ENCODE measurements around the gene CHORDC1.
"Not testable (repeated sequence)": the region's sequence is repeated elsewhere in the genome, so short reads cannot be mapped to it uniquely, and the experiment has no call there.

Gene CHORDC1

DNA sequence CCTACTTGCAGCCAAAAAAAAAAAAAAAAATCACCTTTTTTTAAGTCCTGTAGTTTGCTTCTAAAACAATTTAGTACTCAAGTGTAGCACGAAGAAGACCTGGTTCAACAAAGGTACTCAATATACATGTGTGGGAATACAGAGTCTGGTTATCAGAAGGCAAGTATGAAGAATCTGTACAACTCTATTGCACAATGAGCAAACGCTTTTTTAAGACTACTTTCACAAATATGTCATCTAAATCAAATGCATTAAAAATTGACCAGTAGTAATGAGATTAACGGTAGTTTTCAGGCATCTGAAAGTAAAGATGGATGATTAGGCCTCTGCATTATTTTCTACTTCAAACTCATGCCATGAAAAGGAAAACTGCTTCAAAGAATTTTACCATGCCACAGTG, 9.5 kb downstream of the CHORDC1 start:
- no peak for DNase-seq

DNA sequence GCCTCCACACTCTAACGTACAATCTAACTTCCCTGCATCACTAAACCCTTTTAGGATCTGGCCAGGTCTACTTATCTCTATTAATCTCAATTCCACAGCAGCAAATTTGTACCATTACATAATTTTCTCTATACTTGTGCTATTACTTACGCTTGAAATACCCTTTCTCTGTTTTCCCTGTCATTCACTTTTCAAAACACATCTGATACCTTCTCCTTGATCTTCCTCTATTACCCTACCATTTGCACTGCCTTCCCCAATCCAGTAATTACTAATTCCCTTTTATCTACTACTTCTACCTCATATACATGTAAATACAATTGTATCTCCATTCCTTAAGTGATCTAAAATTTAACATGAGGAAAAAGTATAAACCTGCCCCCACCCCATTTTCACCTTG, 14.0 kb downstream of the CHORDC1 start:
- no peak for DNase-seq

DNA sequence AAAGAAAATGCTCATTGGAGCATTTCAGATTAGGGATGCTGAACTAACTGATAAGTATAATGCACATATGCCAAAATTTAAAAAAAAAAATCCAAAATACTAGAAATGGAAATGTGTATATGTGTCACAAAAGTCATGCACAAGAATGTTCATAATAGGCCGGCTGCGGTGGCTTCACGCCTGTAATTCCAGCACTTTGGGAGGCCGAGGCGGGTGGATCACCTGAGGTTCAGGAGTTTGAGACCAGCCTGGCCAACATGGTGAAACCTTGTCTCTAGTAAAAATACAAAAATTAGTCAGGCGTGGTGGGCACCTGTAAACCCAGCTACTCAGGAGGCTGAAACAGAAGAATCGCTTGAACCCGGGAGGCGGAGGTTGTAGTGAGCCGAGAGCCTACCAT, 14.9 kb downstream of the CHORDC1 start:
- DNase-seq: not testable (repeated sequence)

DNA sequence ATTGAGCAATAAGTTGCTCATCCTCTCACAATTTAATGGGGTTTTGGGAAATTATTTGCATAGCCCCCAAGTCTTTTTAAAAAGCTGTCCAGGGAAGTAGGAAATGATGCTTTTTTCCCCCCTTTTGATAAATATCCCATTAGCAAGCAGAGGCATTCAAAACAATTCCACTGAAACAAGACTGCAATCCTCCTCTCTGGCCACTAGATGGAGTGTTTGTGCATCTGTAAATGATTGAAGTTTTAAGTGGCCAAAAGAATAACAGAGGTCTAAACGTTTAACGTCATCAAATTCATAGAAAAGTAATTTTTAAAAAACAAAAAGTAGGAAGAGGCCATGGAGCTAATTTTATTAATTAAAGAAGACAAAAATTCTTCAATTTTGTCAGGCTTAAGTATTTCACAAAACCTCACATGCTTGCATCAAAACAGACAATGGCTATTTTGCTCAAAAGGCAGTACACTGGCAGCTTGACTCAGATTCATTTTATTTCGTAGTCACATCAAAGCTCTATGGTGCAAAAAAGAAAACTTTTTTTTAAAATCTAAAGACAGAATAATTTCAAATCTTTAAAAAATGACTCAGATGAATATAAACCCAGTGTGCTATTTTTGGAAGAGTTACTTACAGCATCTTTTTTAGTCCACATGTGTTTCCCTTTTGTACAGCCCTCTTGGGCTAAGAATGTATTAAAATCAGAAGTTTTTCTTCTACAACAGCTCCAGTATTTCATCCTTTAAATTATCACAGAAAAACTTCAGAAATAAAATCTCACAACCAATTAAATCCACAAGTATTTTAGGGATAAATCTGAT, 17.8 kb downstream of the CHORDC1 start:
- no peak for DNase-seq

DNA sequence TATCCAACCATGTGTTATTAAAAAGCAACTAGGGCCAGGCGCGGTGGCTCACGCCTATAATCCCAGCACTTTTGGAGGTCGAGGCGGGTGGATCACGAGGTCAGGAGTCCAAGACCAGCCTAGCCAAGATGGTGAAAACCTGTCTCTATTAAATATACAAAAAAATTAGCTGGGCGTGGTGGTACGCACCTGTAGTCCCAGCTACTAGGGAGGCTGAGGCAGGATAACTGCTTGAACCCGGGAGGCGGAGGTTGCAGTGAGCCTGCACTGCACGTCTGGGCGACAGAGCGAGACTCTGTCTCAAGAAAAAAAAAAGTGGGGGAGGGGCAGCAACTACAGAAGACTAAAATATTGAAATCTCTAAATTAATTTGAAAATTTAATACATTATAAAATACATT, 18.4 kb downstream of the CHORDC1 start:
- DNase-seq: no peak

DNA sequence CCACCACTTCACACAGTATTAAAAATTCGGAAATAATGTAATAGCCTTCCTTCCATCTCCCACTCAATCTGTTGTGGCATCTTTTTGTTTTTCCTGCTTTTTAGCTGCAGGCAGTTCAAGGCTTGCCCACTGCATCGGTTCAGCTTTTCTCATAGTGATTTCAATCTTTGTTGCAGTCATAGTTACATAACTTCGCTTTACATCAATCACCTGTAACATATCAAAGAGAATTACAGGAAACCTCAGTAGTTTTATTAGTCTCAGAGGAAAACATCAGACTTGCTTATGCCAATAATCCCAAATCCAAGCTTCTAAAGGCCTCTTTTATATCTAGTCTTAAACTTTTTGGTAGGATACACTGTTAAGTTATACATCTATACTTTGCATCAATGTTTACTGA, 20.5 kb downstream of the CHORDC1 start:
- DNase-seq: no peak

DNA sequence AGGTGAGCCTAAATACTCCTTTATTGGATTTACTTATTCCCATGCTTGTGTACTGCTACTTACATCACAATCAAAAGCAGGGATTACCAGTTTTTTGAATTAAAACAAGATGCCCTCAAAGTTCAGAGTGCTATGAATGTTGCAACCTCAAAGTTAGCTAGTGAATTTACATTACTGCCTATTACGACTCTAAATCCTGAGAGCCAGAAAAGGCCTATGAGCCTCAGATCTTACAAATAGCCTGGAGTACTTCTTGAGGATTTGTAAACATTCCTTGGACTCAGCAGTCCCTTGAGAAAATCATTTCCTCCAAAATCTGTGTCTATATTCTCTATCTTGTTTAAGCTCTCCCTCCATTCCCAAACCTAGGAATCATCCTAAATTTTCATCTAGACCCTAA, 25.5 kb downstream of the CHORDC1 start:
- no peak for DNase-seq

DNA sequence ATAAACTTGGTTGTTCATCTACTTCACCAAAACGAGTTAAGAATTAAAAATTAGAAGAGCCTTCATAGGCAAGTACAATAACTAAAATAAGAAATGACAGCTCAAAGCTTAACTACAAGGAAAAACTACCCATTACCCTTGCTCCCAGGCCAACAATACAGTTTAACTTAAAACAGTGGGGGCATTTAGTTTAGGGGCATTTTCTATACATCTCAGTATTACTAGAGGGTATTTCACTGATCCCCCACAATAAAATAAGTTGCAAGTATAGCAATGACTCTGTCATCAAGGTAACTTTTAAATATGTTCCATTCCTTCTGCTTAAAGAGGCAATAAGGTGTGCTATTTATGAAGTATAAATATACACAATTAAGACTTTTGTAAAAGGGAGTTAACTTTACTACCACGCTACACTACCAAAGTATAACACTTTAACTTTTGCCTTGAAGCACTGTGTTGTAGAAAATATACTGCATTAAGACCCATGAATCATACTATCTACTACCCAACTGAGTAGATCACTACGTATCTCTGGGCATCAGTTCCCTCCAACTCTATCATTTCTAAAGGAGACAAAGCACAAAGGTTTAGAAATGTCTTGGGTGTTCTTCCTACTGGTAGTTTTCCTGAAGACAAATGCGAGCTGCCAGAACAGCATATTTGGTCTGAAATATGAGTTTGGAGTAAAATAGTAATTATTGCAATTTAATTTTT, 29.8 kb downstream of the CHORDC1 start:
- no peak for DNase-seq

DNA sequence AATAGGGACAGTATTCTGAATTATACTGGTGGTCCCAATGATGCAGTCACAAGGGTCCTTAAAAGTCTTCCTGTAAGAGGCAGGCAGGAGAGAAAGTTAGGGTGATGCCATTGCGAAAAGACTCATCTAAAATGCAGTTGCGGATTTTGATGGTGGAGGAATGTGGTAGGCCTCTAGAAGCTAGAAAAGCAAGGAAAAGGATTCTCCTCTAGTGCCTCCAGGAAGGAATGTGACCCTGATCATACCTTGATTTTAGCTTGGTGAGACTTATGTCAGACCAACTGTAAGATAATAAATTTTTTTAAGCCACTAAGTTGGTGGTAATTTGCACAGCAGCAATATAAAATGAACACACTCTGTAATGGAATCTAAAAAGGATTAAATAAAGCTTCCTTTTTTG, 33.8 kb downstream of the CHORDC1 start:
- DNase-seq: no peak

DNA sequence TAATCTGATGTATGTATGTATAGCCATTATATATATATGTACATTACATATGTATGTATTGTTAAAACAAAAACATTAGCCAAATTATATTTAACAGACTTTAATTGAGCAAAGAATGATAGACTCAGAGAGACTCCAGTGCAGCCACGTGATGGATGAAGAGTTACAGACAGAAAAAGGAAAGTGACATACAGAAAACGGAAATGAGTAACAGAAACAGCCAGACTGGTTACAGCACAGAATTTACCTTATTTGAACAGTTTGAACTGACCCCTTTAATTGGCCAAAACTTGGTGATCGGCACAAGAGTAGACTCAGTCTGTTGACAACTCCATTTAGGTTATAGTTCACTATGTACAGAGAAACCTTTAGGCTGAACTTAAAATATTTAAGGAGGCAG, 35.0 kb downstream of the CHORDC1 start:
- no peak for DNase-seq

DNA sequence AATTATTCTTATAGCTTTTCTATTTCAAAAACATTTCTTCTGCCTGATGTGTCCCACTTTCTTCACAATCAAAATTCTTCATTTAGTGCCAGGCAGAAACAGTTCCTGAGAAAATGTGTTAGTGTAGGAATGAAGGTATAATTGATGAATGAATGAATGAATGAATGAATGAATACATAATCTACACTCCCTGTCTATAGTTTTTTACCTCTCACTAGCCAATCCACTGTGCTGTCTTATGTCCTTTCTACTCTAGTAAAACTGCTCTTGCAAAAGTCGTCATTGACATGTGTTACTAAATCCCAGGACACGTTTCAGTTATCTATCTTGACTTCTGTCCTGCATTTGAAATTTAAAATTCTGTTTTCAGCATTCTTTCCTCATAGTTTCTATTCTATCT, 42.9 kb downstream of the CHORDC1 start:
- DNase-seq: no peak

DNA sequence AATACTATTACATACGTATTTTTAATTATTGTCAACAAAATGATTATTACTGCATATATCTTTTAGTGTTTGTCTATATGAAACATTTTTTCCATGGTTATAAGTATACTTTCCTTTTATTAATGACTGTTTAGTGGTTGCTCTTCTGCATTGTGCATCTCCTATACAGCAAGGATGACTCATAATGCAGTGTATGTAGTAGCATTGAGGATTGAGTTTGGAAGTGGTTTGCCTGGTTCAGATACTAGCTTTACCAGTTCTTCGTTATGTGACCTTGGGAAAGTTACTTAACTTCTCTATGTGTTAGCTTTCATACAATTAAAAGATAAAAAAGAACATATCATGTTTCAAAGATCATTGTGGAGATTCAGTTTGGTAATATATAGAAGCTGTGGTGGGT, 44.1 kb downstream of the CHORDC1 start:
- DNase-seq: no peak

DNA sequence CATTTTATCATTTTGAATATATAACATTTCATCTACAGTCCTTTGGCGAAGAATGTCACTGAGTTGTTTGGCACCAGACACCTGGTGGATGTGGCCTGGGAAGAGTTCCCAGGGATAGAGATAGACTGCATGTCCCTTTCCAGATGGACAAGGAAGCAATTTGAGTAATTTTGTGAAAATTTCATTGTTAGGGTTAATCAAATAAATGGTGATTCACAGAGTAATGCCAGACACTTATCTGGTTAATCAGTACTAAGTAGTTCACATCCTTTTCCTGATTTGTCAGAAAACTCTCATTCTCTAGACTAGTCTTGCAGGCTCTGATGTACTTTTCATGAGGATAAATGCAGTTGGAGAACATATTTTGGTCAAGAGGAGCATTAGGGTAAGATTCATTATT, 46.8 kb downstream of the CHORDC1 start:
- no peak for DNase-seq

DNA sequence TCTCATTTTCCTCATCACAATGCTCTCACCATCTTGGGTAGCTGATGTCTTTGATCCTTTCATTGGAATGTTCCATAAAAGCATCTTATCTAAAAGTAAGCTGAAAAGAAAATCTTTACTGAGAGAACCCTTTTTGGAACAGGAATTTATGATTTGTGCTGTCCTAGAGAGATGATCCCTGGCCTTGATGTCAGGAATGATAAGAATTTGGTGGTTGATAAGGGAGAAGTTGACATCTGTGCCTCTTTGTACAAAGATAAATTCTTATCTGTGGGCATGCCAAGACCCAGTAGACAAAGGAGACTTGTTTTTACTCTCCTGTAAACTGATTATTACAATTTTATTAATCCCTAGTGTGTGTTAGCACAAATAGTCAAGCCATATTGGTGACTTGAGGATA, 51.5 kb downstream of the CHORDC1 start:
- DNase-seq: no peak

DNA sequence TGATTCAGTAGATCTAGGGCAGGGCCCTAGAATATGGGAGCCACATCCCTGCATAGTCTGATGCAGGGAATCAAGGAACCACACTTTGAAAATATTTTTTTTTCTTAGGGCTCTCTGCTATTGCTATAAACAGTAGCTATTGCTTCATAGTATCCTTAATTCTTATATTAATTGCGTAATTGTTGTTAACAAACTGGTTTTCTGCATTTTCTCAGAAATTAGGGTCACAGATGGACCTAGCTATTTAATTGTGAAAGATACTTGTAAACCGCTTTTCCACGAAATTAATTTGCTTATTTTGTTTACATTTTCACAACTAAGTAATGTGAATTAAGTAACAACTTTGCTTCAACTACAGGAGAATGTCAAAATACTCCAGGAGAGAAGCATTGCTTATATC, 54.3 kb downstream of the CHORDC1 start:
- DNase-seq: no peak

DNA sequence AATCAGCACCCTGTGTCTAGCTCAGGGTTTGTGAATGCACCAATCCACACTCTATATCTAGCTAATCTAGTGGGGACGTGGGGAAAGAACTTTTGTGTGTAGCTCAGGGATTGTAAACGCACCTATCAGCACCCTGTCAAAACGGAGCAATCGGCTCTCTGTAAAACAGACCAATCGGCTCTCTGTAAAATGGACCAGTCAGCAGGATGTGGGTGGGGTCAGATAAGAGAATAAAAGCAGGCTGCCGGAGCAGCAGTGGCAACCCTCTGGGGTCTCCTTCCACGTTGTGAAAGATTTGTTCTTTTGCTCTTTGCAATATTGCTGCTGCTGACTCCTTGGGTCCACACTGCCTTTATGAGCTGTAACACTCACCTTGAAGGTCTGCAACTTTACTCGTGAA, 55.1 kb downstream of the CHORDC1 start:
- not testable (repeated sequence) for DNase-seq

DNA sequence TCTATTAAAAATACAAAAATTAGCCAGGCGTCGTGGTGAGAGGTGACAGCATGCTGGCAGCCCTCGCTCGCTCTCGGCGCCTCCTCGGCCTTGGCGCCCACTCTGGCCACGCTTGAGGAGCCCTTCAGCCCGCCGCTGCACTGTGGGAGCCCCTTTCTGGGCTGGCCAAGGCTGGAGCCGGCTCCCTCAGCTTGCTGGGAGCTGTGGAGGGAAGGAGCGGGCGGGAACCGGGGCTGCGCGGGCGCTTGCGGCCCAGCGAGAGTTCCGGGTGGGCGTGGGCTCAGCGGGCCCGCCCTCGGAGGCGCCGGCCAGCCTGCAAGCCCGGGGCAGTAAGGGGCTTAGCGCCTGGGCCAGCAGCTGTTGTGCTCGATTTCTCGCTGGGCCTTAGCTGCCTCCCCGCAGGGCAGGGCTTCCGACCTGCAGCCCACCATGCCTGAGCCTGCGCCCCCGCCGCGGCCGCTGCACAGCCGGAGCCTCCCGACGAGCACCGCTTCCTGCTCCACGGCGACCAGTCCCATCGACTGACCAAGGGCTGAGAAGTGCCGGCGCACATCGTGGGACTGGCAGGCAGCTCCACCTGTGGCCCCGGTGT, 55.8 kb downstream of the CHORDC1 start:
- DNase-seq: not testable (repeated sequence)
